Esophagus muscularis mucosa (tissue), 3 donors: ENCODE measurements around the gene PGD.
"Not testable (repeated sequence)": the region's sequence is repeated elsewhere in the genome, so short reads cannot be mapped to it uniquely, and the experiment has no call there.

Source experiments
- POLR2A ChIP-seq: fragments of 450-650 bp; IDR thresholded peaks from one replicate; pipeline ENCODE4 v1.6.1; 2017; ENCODE audit warnings: antibody characterized with exemption, moderate library complexity, mild to moderate bottlenecking, low read depth
- TF ChIP-seq, protein P1 (sequence below), 3 experiments: fragments of 200-600 bp in 2 of 3; fragments of 450-650 bp in 1 of 3; sonication (generic) in 2 of 3; IDR thresholded peaks; one replicate each; pipeline ENCODE4 v1.5.1; 2017 to 2019; ENCODE audit warnings: antibody characterized with exemption in 3 of 3, mild to moderate bottlenecking in 2 of 3, moderate library complexity in 1 of 3

DNA sequence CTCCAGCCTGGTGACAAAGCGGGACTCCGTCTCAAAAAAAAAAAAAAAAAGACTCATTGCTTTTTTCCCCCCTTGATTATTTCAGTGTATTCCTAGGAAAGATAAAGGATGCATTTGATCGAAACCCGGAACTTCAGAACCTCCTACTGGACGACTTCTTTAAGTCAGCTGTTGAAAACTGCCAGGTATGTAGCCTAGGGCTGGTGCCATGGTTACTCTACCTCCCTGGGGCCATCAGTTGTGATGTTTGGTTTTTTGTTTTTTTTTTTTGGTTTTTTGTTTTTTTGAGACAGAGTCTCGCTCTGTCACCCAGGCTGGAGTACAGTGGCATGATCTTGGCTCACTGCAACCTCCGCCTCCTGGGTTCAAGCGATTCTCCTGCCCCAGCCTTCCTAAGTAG, 19.9 kb downstream of the PGD start:
- TF ChIP-seq, protein P1, sequence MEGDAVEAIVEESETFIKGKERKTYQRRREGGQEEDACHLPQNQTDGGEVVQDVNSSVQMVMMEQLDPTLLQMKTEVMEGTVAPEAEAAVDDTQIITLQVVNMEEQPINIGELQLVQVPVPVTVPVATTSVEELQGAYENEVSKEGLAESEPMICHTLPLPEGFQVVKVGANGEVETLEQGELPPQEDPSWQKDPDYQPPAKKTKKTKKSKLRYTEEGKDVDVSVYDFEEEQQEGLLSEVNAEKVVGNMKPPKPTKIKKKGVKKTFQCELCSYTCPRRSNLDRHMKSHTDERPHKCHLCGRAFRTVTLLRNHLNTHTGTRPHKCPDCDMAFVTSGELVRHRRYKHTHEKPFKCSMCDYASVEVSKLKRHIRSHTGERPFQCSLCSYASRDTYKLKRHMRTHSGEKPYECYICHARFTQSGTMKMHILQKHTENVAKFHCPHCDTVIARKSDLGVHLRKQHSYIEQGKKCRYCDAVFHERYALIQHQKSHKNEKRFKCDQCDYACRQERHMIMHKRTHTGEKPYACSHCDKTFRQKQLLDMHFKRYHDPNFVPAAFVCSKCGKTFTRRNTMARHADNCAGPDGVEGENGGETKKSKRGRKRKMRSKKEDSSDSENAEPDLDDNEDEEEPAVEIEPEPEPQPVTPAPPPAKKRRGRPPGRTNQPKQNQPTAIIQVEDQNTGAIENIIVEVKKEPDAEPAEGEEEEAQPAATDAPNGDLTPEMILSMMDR (IDR thresholded peaks at IDR 0.05) = not testable (repeated sequence)
- TF ChIP-seq POLR2A = not testable (repeated sequence)
